Neural crest cell (in vitro differentiated cells): ENCODE data around the gene PLEKHJ1. TPM values are rescaled to one million over a fixed set of nuclear protein-coding genes. Genes with fewer than 3 reads are reported as not detected.

Experiments used
- DNase-seq: peaks from one replicate; pipeline ENCODE4 v3.0.0; 2021; ENCODE audit warnings: low read depth, mixed read lengths, low spot score
- H3K27ac Mint-ChIP-seq: one replicate; pipeline ENCODE4 v1.8.0; 2021; ENCODE audit warnings: mild to moderate bottlenecking, mixed read lengths; ENCODE audit not compliant: unreplicated experiment
- H3K27me3 Mint-ChIP-seq: 2 replicates; pipeline ENCODE4 v1.8.0; 2021; ENCODE audit warnings: low read depth, mild to moderate bottlenecking, mixed read lengths
- H3K36me3 Mint-ChIP-seq: 2 replicates; pipeline ENCODE4 v1.8.0; 2021; ENCODE audit warnings: low read depth, mild to moderate bottlenecking, mixed read lengths
- H3K4me1 Mint-ChIP-seq: 2 replicates; pipeline ENCODE4 v1.8.0; 2021; ENCODE audit warnings: mixed read lengths
- H3K4me3 Mint-ChIP-seq: one replicate; pipeline ENCODE4 v1.8.0; 2021; ENCODE audit warnings: mild to moderate bottlenecking, mixed read lengths
- H3K9me3 Mint-ChIP-seq: 2 replicates; pipeline ENCODE4 v1.8.0; 2021; ENCODE audit warnings: mixed read lengths
- CTCF ChIP-seq: fragments of 200-600 bp; sonication (generic); conservative IDR thresholded peaks from 2 replicates; pipeline ENCODE4 v1.5.0; 2021; ENCODE audit warnings: antibody characterized with exemption, mild to moderate bottlenecking
- total RNA-seq: library from RNA; stranded (reverse); gene quantifications from 2 replicates; pipeline ENCODE4 v1.2.1, GENCODE V29; 2021

The PLEKHJ1 gene
- total RNA-seq, 1 donor from 2014 or later = 137 TPM

- Mint-ChIP-seq H3K27me3 (no peaks in the 10 kb centered on the region), H3K36me3 (peaks cover 4% of the 10 kb centered on the region)
- no peak for TF ChIP-seq CTCF
These were observed 8.4 kb upstream of the PLEKHJ1 start for GRCh38 chr19:2244486-2244885.

GRCh38 chr19:2244125-2244411 is 7.9 kb upstream of the PLEKHJ1 start:
- peaks cover 4% of the 10 kb centered on the region for H3K36me3 Mint-ChIP-seq
- peaks cover 34% of the 10 kb centered on the region for H3K4me1 Mint-ChIP-seq
- H3K27me3 Mint-ChIP-seq = no peaks in the 10 kb centered on the region
- H3K9me3 Mint-ChIP-seq = no peaks in the 10 kb centered on the region
- H3K27ac Mint-ChIP-seq = no peak overlapping the region
- H3K4me3 Mint-ChIP-seq = no peak overlapping the region
- TF ChIP-seq CTCF = no peak
- DNase-seq = no peak

More at GRCh38 chr19:2244486-2244885, 8.4 kb upstream of the PLEKHJ1 start:
- Mint-ChIP-seq H3K27ac (no peak overlapping the region), H3K9me3 (no peaks in the 10 kb centered on the region), H3K4me3 (no peak overlapping the region), H3K4me1 (peaks cover 30% of the 10 kb centered on the region)
- no peak for DNase-seq

GRCh38 chr19:2243274-2244124 is 7.4 kb upstream of the PLEKHJ1 start:
- no peaks in the 10 kb centered on the region for H3K27me3 Mint-ChIP-seq
- peaks cover 7% of the 10 kb centered on the region for H3K36me3 Mint-ChIP-seq
- peak overlapping the region; percentile 57 for H3K4me3 Mint-ChIP-seq
- H3K27ac Mint-ChIP-seq = no peak overlapping the region
- DNase-seq = no peak
- no peaks in the 10 kb centered on the region for H3K9me3 Mint-ChIP-seq
- no peak for TF ChIP-seq CTCF
- peaks cover 40% of the 10 kb centered on the region for H3K4me1 Mint-ChIP-seq

- Mint-ChIP-seq H3K4me1 (peaks cover 47% of the 10 kb centered on the region), H3K4me3 (peak overlapping the region; percentile 57), H3K36me3 (peaks cover 10% of the 10 kb centered on the region), H3K27me3 (no peaks in the 10 kb centered on the region), H3K9me3 (no peaks in the 10 kb centered on the region), H3K27ac (peak overlapping the region; percentile 22)
- no peak for TF ChIP-seq CTCF
- DNase-seq = no peak
These were observed 6.7 kb upstream of the PLEKHJ1 start for GRCh38 chr19:2242816-2243215.

GRCh38 chr19:2242092-2242537 is 6.0 kb upstream of the PLEKHJ1 start:
- H3K4me1 Mint-ChIP-seq = peaks cover 53% of the 10 kb centered on the region
- no peak for TF ChIP-seq CTCF
- H3K27ac Mint-ChIP-seq = no peak overlapping the region
- peaks cover 10% of the 10 kb centered on the region for H3K36me3 Mint-ChIP-seq
- no peak for DNase-seq
- no peaks in the 10 kb centered on the region for H3K27me3 Mint-ChIP-seq
- H3K4me3 Mint-ChIP-seq = peak overlapping the region; percentile 57
- H3K9me3 Mint-ChIP-seq = no peaks in the 10 kb centered on the region
